K562 (cell line): ENCODE measurements around the gene DCST1. TPM values are rescaled to one million over a fixed set of nuclear protein-coding genes. Genes with fewer than 3 reads are reported as not detected.
A peak's percentile ranks its signal among the peaks of the same experiment; 100 is the strongest.

Experiments
- ATAC-seq: fragments of 200-7000 bp; cut with Tn5 transposase; 3 replicates; pipeline ENCODE4 v1.9.1; 2020; ENCODE audit warnings: moderate library complexity
- BruUV-seq: library from RNA; stranded (reverse); fragments of 400-500 nt; replicated peaks from 2 replicates; lab custom pipeline; 2021; lab: Mats Ljungman, UMichigan
- CTCF ChIA-PET: fragments of 300-600 bp; formaldehyde crosslinking; extraction: SDS; loops from one replicate; lab custom pipeline; 2021; ENCODE audit warnings: low intra/inter-chr PET ratio; lab: Yijun Ruan, JAX
- POLR2A ChIA-PET: fragments of 300-600, 350-650 bp; sonication (Branson Sonifier 250); formaldehyde crosslinking; extraction: SDS; loops from one replicate; lab custom pipeline; 2021; ENCODE audit warnings: antibody characterized with exemption, inconsistent platforms; lab: Yijun Ruan, JAX
- DNase-seq, 4 experiments: peaks; one replicate each; pipeline versions ENCODE4 v3.0.0 to v3.0.0-alpha.2; 2011 to 2018; ENCODE audit warnings: low spot score in 3 of 4, mixed read lengths in 3 of 4; ENCODE audit errors: extremely low read depth in 1 of 4
- FAIRE-seq: peaks from 2 replicates; lab custom pipeline; 2011; peaks lifted over from hg19 to GRCh38; lab: Jason Lieb, UNC
- H2AFZ ChIP-seq: 2 replicates; pipeline ENCODE4 v1.6.0; 2011; ENCODE audit warnings: low read depth, low read length, control low read depth, inconsistent platforms
- H3K27ac ChIP-seq: fragments of 200-600 bp; 3 replicates; pipeline ENCODE4 v1.8.0; 2011; ENCODE audit warnings: low read depth, mild to moderate bottlenecking, control low read depth, inconsistent platforms, low read length, moderate library complexity, mixed read lengths; ENCODE audit errors: extremely low read depth
- H3K27me3 ChIP-seq, 2 experiments: fragments of 300-600 bp in 1 of 2; 2 replicates in 1 of 2; 3 replicates in 1 of 2; pipeline versions ENCODE4 v1.6.0 to v1.8.0; 2011; ENCODE audit warnings: inconsistent platforms in 2 of 2, low read length in 2 of 2, mild to moderate bottlenecking in 1 of 2, mixed read lengths in 1 of 2, moderate library complexity in 1 of 2; ENCODE audit not compliant: control insufficient read depth in 2 of 2, insufficient read depth in 2 of 2
- H3K36me3 ChIP-seq: fragments of 300-600 bp; 3 replicates; pipeline ENCODE4 v1.8.0; 2011; ENCODE audit warnings: mild to moderate bottlenecking, low read length, inconsistent platforms; ENCODE audit not compliant: control insufficient read depth, insufficient read depth
- H3K4me1 ChIP-seq, 2 experiments: fragments of 200-600 bp in 1 of 2; replicated peaks in 1 of 2; 2 replicates in 1 of 2; 3 replicates in 1 of 2; pipeline versions ENCODE4 v1.5.1 to v1.8.0; 2011; ENCODE audit warnings: inconsistent platforms in 2 of 2, low read length in 2 of 2, mild to moderate bottlenecking in 1 of 2, mixed read lengths in 1 of 2, moderate library complexity in 1 of 2; ENCODE audit not compliant: control insufficient read depth in 2 of 2, insufficient read depth in 2 of 2
- H3K4me2 ChIP-seq: 2 replicates; pipeline ENCODE4 v1.6.1; 2011; ENCODE audit warnings: low read length, control low read depth, inconsistent platforms, mixed read lengths; ENCODE audit not compliant: insufficient read depth
- H3K4me3 ChIP-seq: fragments of 200-600 bp; sonication (generic), shearing (Covaris generic); 2 replicates; pipeline ENCODE4 v1.5.1; 2016; ENCODE audit warnings: control low read depth, inconsistent platforms
- H3K79me2 ChIP-seq: fragments of 200-600 bp; 3 replicates; pipeline ENCODE4 v1.8.0; 2011; ENCODE audit warnings: low read length, inconsistent platforms; ENCODE audit not compliant: control insufficient read depth, insufficient read depth
- H3K9ac ChIP-seq, 2 experiments: 2 replicates each; pipeline versions ENCODE4 v1.6.0 to v1.6.1; 2011; ENCODE audit warnings: low read depth in 2 of 2, low read length in 2 of 2, control low read depth in 1 of 2, inconsistent platforms in 1 of 2, mild to moderate bottlenecking in 1 of 2, mixed read lengths in 1 of 2; ENCODE audit not compliant: insufficient read depth in 1 of 2
- H3K9me1 ChIP-seq: one replicate; pipeline ENCODE4 v1.6.0; 2011; ENCODE audit warnings: inconsistent platforms, mild to moderate bottlenecking, low read length, moderate library complexity; ENCODE audit not compliant: control insufficient read depth, insufficient read depth
- H3K9me3 ChIP-seq: replicated peaks from 2 replicates; pipeline ENCODE4 v1.5.1; 2011; ENCODE audit warnings: low read depth, low read length, inconsistent platforms; ENCODE audit not compliant: control insufficient read depth, insufficient read depth
- H4K20me1 ChIP-seq: replicated peaks from 2 replicates; pipeline ENCODE4 v1.6.1; 2011; ENCODE audit warnings: low read length, inconsistent platforms, mixed read lengths; ENCODE audit not compliant: control insufficient read depth, insufficient read depth
- DNMT1 ChIP-seq: fragments of 450-650 bp; IDR thresholded peaks from 2 replicates; pipeline ENCODE4 v1.6.1; 2016; ENCODE audit warnings: antibody characterized with exemption, mild to moderate bottlenecking
- MGA ChIP-seq: fragments of 450-650 bp; IDR thresholded peaks from 2 replicates; pipeline ENCODE4 v1.6.1; 2016; ENCODE audit warnings: mild to moderate bottlenecking, moderate library complexity
- MYBL2 ChIP-seq, 2 experiments: fragments of 450-650 bp in 1 of 2; sonication (generic) in 1 of 2; formaldehyde crosslinking in 1 of 2; IDR thresholded peaks; 2 replicates each; pipeline versions ENCODE4 v1.6.1 to v1.8.1; 2017 to 2022; ENCODE audit warnings: borderline replicate concordance in 1 of 2, inconsistent platforms in 1 of 2, low read depth in 1 of 2, mild to moderate bottlenecking in 1 of 2, missing genetic modification reagents in 1 of 2, moderate library complexity in 1 of 2
- WGBS: fragments of 100-300 bp; shearing (Covaris generic); methylation state at CpG from one replicate; pipeline ENCODE4 v1.1.6; 2016; ENCODE audit warnings: low coverage, mixed read lengths; ENCODE audit not compliant: insufficient coverage; ENCODE audit errors: missing lambda C conversion rate; 5-methylcytosine and 5-hydroxymethylcytosine counted together
- in situ Hi-C: fragments of 300-500 bp; cut with MboI; formaldehyde crosslinking; loops from 4 replicates; pipeline ENCODE4 v1.15.0; 2018; ENCODE audit warnings: inconsistent platforms, mixed read lengths
- intact Hi-C: fragments of 100-400 bp; cut with micrococcal nuclease; formaldehyde crosslinking; loops from 2 replicates; pipeline ENCODE4 v1.14.2; 2022
- polyA plus RNA-seq, 8 experiments: library from polyadenylated mRNA; depleted of rRNA in 4 of 8; stranded (reverse) in 5 of 8; unstranded in 3 of 8; fragments of >200 nt; fragmentation: Nextera tagmentation in 2 of 8; fragmentation: Illumina TruSeq in 1 of 8; extraction: Ambion mirVana in 2 of 8; extraction: Trizol in 1 of 8; gene quantifications; 2 replicates each; pipeline versions ENCODE4 v1.2.1 to v1.2.3, GENCODE V29; 2011 to 2014; ENCODE audit warnings: inconsistent platforms in 1 of 8, missing spikeins in 1 of 8
- total RNA-seq, 7 experiments: library from RNA; depleted of rRNA in 6 of 7; stranded (reverse); fragments of >200 nt in 6 of 7; fragmentation: Illumina TruSeq in 2 of 7; extraction: Trizol in 2 of 7; gene quantifications; 2 replicates each; pipeline versions ENCODE4 v1.2.1 to v1.2.3, GENCODE V29; 2011 to 2021; ENCODE audit warnings: low replicate concordance in 1 of 7
- TF ChIP-seq, protein P1 (sequence below): IDR thresholded peaks from 2 replicates; pipeline ENCODE4 v1.6.1; 2012; ENCODE audit warnings: low read depth, low read length, improper control_type of control experiment, borderline replicate concordance

DCST1 gene
- total and polyA plus RNA-seq, 9 of the 15 experiments (the other 6 are each of a cell fraction or from before 2014, with no cell fraction given), result not detected

DNA sequence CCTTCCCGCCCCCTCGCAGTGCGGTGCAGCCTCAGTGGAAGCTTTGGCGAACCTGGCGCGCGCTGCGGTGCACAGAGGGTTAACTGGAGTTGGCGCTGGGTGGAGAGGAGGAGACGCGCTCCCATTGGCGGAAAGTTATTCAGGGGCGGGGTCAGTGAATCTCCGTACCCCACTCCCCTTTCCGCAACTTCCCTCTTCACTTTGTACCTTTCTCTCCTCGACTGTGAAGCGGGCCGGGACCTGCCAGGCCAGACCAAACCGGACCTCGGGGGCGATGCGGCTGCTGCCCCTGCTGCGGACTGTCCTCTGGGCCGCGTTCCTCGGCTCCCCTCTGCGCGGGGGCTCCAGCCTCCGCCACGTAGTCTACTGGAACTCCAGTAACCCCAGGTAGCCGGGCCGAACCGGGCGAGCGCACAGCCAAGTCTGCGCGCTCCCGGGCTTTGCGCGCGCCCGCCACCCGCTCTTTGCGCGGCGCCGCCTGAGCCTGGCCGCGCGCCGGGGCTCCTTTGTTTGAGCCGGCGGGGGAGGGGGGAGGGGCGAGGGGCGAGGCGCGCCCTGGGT is 30.0 kb downstream of the DCST1 start, which contains the start of gene EFNA4:
Gene EFNA4, plus strand, starts transcription at position 191 of the 561 bp plus-strand sequence. Its CDS starts 84 bp downstream, at position 275.
- intact Hi-C loops, result loop anchor here (1.0 to 5.0 kb wide), 4 partner anchors 8 to 505 kb away; partner anchors contain the start of genes CKS1B, SHC1 and UBE2Q1
- ATAC-seq (peak; percentile 91), FAIRE-seq (peak; percentile 99)
- TF ChIP-seq MYBL2 (IDR thresholded peaks at IDR 0.05; ENCODE audit: low read depth) (no peak), MYBL2 (CRISPR knock-in tag; IDR thresholded peaks at IDR 0.05; ENCODE audit: borderline replicate concordance) (no peak), MGA (no peak), DNMT1 (no peak)
- TF ChIP-seq, protein P1, sequence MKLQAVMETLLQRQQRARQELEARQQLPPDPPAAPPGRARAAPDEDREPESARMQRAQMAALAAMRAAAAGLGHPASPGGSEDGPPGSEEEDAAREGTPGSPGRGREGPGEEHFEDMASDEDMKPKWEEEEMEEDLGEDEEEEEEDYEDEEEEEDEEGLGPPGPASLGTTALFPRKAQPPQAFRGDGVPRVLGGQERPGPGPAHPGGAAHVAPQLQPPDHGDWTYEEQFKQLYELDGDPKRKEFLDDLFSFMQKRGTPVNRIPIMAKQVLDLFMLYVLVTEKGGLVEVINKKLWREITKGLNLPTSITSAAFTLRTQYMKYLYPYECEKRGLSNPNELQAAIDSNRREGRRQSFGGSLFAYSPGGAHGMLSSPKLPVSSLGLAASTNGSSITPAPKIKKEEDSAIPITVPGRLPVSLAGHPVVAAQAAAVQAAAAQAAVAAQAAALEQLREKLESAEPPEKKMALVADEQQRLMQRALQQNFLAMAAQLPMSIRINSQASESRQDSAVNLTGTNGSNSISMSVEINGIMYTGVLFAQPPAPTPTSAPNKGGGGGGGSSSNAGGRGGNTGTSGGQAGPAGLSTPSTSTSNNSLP, result no peak

More for the DNA sequence above, 30.0 kb downstream of the DCST1 start, which contains the start of gene EFNA4:
- no peaks in the 10 kb centered on the region for H3K9me3 ChIP-seq
- no TSS peak for BruUV-seq
- in situ Hi-C loops, result loop anchor here (5.0 kb wide), 1 partner anchor 106 kb away; the partner anchor contains the start of gene PBXIP1
- peak within 1 kb of the TSS; percentile 81 for H3K4me2 ChIP-seq
- peak within 1 kb of the TSS; percentile 86 for H2AFZ ChIP-seq
- WGBS, result under 1% methylated on average over 31 of the region's 57 CpGs
- H3K36me3 ChIP-seq, result peaks cover 25% of the 10 kb centered on the region; the same call in 2 of the 3 replicates
- H3K9me1 ChIP-seq, result peaks cover 7% of the 10 kb centered on the region
- H3K79me2 ChIP-seq, result peaks cover 9% of the 10 kb centered on the region; the same call in 2 of the 3 replicates
- DNase-seq, result peak; percentile 91 to 93 (median 92)
- ChIA-PET POLR2A (interaction anchor here (0.6 to 1.9 kb wide), 4 partner anchors 11 to 632 kb away, joined by 3 to 6 read pairs (median 4); partner anchors contain the start of gene SHC1), CTCF (interaction anchor here (2.8 to 4.0 kb wide), 2 partner anchors 18 kb away, joined by 19 to 153 read pairs; partner anchors contain the start of gene EFNA3)
- H3K4me3 ChIP-seq, result peak within 1 kb of the TSS; percentile 58
- H3K9ac ChIP-seq, result peak within 1 kb of the TSS; percentile 48 to 94
- peak within 1 kb of the TSS; percentile 45; the same call in 2 of the 3 replicates for H3K27ac ChIP-seq
- H3K27me3 ChIP-seq, result no peaks in the 10 kb centered on the region
- peaks cover 27 to 58% of the 10 kb centered on the region in 2 experiments for H3K4me1 ChIP-seq
- H4K20me1 ChIP-seq, result no peaks in the 10 kb centered on the region; the same call in 1 of the 2 replicates
